PC-3 (cell line): ENCODE results near the gene WDR86. TPM values are rescaled to one million over a fixed set of nuclear protein-coding genes. Genes with fewer than 3 reads are reported as not detected.

Experiments
- ATAC-seq: fragments of 200-7000 bp; cut with Tn5 transposase; 2 replicates; pipeline ENCODE4 v1.9.1; 2020; ENCODE audit warnings: mild to moderate bottlenecking, moderate library complexity
- BruUV-seq: library from RNA; stranded (reverse); fragments of 400-500 nt; replicated peaks from 2 replicates; lab custom pipeline; 2021; lab: Mats Ljungman, UMichigan
- CTCF ChIA-PET: fragments of 300-600 bp; sonication (Branson Sonifier 250); formaldehyde crosslinking; loops from one replicate; lab custom pipeline; 2022; ENCODE audit warnings: antibody characterized with exemption; lab: Charles Lee
- POLR2A ChIA-PET: fragments of 300-600 bp; sonication (Branson Sonifier 250); formaldehyde crosslinking; loops from one replicate; lab custom pipeline; 2022; ENCODE audit warnings: antibody characterized with exemption; ENCODE audit not compliant: unreplicated experiment; lab: Charles Lee
- DNase-seq: peaks from one replicate; pipeline ENCODE4 v3.0.0-alpha.2; 2015
- H2AFZ ChIP-seq: fragments of 300-600 bp; sonication (generic); 2 replicates; pipeline ENCODE4 v1.6.0; 2016; ENCODE audit warnings: antibody characterized with exemption, low read length
- H3F3A ChIP-seq: fragments of 300-600 bp; sonication (generic); one replicate; pipeline ENCODE4 v1.6.0; 2017; ENCODE audit warnings: antibody characterized with exemption, low read length, control low read depth, mild to moderate bottlenecking; ENCODE audit not compliant: unreplicated experiment
- H3K27ac ChIP-seq: fragments of 300-600 bp; sonication (generic); 2 replicates; pipeline ENCODE4 v1.5.1; 2016; ENCODE audit warnings: mild to moderate bottlenecking, low read length
- H3K27me3 ChIP-seq: fragments of 300-600 bp; sonication (generic); 2 replicates; pipeline ENCODE4 v1.6.1; 2016; ENCODE audit warnings: low read length, mixed read lengths
- H3K36me3 ChIP-seq: fragments of 300-600 bp; sonication (generic); 2 replicates; pipeline ENCODE4 v1.6.1; 2016; ENCODE audit warnings: low read depth, mixed run types, low read length, mixed read lengths
- H3K4me1 ChIP-seq: fragments of 300-600 bp; sonication (generic); 2 replicates; pipeline ENCODE4 v1.5.1; 2016; ENCODE audit warnings: low read length; ENCODE audit not compliant: insufficient read depth
- H3K4me2 ChIP-seq: fragments of 300-600 bp; sonication (generic); 2 replicates; pipeline ENCODE4 v1.6.0; 2016; ENCODE audit warnings: low read length
- H3K4me3 ChIP-seq: fragments of 300-600 bp; sonication (generic); 2 replicates; pipeline ENCODE4 v1.5.1; 2016; ENCODE audit warnings: mild to moderate bottlenecking, low read length, mixed read lengths
- H3K79me2 ChIP-seq: fragments of 300-600 bp; sonication (generic); 2 replicates; pipeline ENCODE4 v1.6.1; 2017; ENCODE audit warnings: low read length, mixed read lengths
- H3K9ac ChIP-seq: fragments of 300-600 bp; sonication (generic); 2 replicates; pipeline ENCODE4 v1.6.0; 2016; ENCODE audit warnings: mild to moderate bottlenecking, low read length
- H3K9me2 ChIP-seq: fragments of 300-600 bp; sonication (generic); replicated peaks from 2 replicates; pipeline ENCODE4 v1.6.1; 2016; ENCODE audit warnings: mixed run types, low read length, mixed read lengths
- H3K9me3 ChIP-seq: fragments of 300-600 bp; sonication (generic); 2 replicates; pipeline ENCODE4 v1.6.1; 2016; ENCODE audit warnings: low read length, mixed read lengths
- H4K20me1 ChIP-seq: fragments of 300-600 bp; sonication (generic); 2 replicates; pipeline ENCODE4 v1.6.1; 2016; ENCODE audit warnings: low read length, mixed read lengths
- CTCF ChIP-seq: fragments of 300-600 bp; sonication (generic); conservative IDR thresholded peaks from 2 replicates; pipeline ENCODE4 v1.5.1; 2017; ENCODE audit warnings: antibody characterized with exemption, low read depth, mild to moderate bottlenecking, low read length
- EZH2 ChIP-seq: fragments of 300-600 bp; sonication (generic); IDR thresholded peaks from one replicate; pipeline ENCODE4 v1.6.1; 2017; ENCODE audit warnings: antibody characterized with exemption, mild to moderate bottlenecking, low read length; ENCODE audit not compliant: unreplicated experiment
- EZH2phosphoT487 ChIP-seq: fragments of 300-600 bp; sonication (generic); IDR thresholded peaks from 2 replicates; pipeline ENCODE4 v1.6.1; 2018; ENCODE audit warnings: mild to moderate bottlenecking, antibody characterized with exemption, low read length, borderline replicate concordance
- intact Hi-C: fragments of 100-400 bp; cut with micrococcal nuclease; formaldehyde crosslinking; loops from 2 replicates; pipeline ENCODE4 v1.9.0; 2023
- total RNA-seq: library from RNA; depleted of rRNA; stranded (reverse); fragments of >200 nt; gene quantifications from 2 replicates; pipeline ENCODE4 v1.2.3, GENCODE V29; 2014

Gene WDR86
- total RNA-seq, 1 experiment from 2014 or later = not detected

- no peaks in the 10 kb centered on the region for H3K4me1 ChIP-seq
- intact Hi-C loops = no loop called here
- no peak overlapping the region for H2AFZ ChIP-seq
- no peak overlapping the region for H3K4me3 ChIP-seq
- H3K4me2 ChIP-seq = no peak overlapping the region
- ATAC-seq = no peak
- H4K20me1 ChIP-seq = no peaks in the 10 kb centered on the region
- TF ChIP-seq CTCF = no peak
- TF ChIP-seq EZH2phosphoT487 = no peak
- TF ChIP-seq EZH2 = no peak
- no TSS peak for BruUV-seq
- ChIA-PET POLR2A (no interaction called here), CTCF (no interaction called here)
- H3K27ac ChIP-seq = no peak overlapping the region
- H3K9ac ChIP-seq = no peak overlapping the region
- no peaks in the 10 kb centered on the region for H3K9me2 ChIP-seq
- no peaks in the 10 kb centered on the region for H3F3A ChIP-seq
- H3K36me3 ChIP-seq = no peaks in the 10 kb centered on the region
- no peaks in the 10 kb centered on the region for H3K79me2 ChIP-seq
- H3K27me3 ChIP-seq = no peaks in the 10 kb centered on the region
- no peak for DNase-seq
- no peaks in the 10 kb centered on the region for H3K9me3 ChIP-seq
These were observed 36.6 kb upstream of the WDR86 start for GRCh38 chr7:151446412-151446811.

- Histone ChIP-seq H3K9me3 (no peaks in the 10 kb centered on the region), H3K36me3 (no peaks in the 10 kb centered on the region), H4K20me1 (no peaks in the 10 kb centered on the region), H3K27ac (no peak overlapping the region), H3K9ac (no peak overlapping the region), H3K27me3 (peaks cover 2% of the 10 kb centered on the region; the same call in 1 of the 2 replicates), H2AFZ (no peak overlapping the region), H3K4me2 (no peak overlapping the region), H3K4me3 (no peak overlapping the region), H3K9me2 (no peaks in the 10 kb centered on the region), H3K79me2 (no peaks in the 10 kb centered on the region), H3F3A (no peaks in the 10 kb centered on the region), H3K4me1 (no peaks in the 10 kb centered on the region)
- DNase-seq = no peak
- intact Hi-C loops = no loop called here
- BruUV-seq = no TSS peak
- ChIA-PET CTCF (no interaction called here), POLR2A (no interaction called here)
- TF ChIP-seq EZH2 (no peak), CTCF (no peak), EZH2phosphoT487 (no peak)
- ATAC-seq = no peak
These were observed 34.8 kb upstream of the WDR86 start for GRCh38 chr7:151444632-151445031.

- Histone ChIP-seq H3K4me1 (no peaks in the 10 kb centered on the region), H3K9ac (no peak overlapping the region), H4K20me1 (no peaks in the 10 kb centered on the region), H3K27ac (no peak overlapping the region), H3K4me3 (no peak overlapping the region), H3F3A (no peaks in the 10 kb centered on the region), H3K9me3 (no peaks in the 10 kb centered on the region), H2AFZ (no peak overlapping the region), H3K4me2 (no peak overlapping the region), H3K79me2 (no peaks in the 10 kb centered on the region), H3K27me3 (peaks cover 17% of the 10 kb centered on the region), H3K9me2 (no peaks in the 10 kb centered on the region), H3K36me3 (no peaks in the 10 kb centered on the region)
- no TSS peak for BruUV-seq
- ATAC-seq (no peak), DNase-seq (no peak)
- ChIA-PET POLR2A (no interaction called here), CTCF (no interaction called here)
- intact Hi-C loops = no loop called here
- TF ChIP-seq EZH2phosphoT487 (no peak), CTCF (no peak), EZH2 (no peak)
These were observed 33.1 kb upstream of the WDR86 start for GRCh38 chr7:151442776-151443496.
